ENCODE data around the gene WT1.

GRCh38 chr11:32358729-32359128 is 76.6 kb downstream of the WT1 start:
- no peak for TF ChIP-seq POLR2AphosphoS5 (IDR thresholded peaks at IDR 0.05; ENCODE audit: borderline replicate concordance, low read depth, low read length)
- TF ChIP-seq EZH2 (IDR thresholded peaks at IDR 0.05) = no peak
